IPS-20b (cell line): ENCODE data around the gene OSBPL3.
"Not testable (repeated sequence)": the region's sequence is repeated elsewhere in the genome, so short reads cannot be mapped to it uniquely, and the experiment has no call there.

Experiments used
- H3K27ac ChIP-seq: one replicate; pipeline ENCODE4 v1.5.1; 2013; ENCODE audit warnings: low read length
- H3K27me3 ChIP-seq: 2 replicates; pipeline ENCODE4 v1.6.1; 2013; ENCODE audit warnings: mild to moderate bottlenecking, low read length, inconsistent platforms; ENCODE audit not compliant: insufficient read depth
- H3K36me3 ChIP-seq: 2 replicates; pipeline ENCODE4 v1.6.1; 2013; ENCODE audit warnings: low read depth, mild to moderate bottlenecking, inconsistent platforms, low read length, moderate library complexity; ENCODE audit not compliant: insufficient read depth
- H3K4me1 ChIP-seq: 2 replicates; pipeline ENCODE4 v1.6.1; 2013; ENCODE audit warnings: mild to moderate bottlenecking, control low read depth, inconsistent platforms, low read length, moderate library complexity; ENCODE audit not compliant: insufficient read depth
- H3K4me3 ChIP-seq: 2 replicates; pipeline ENCODE4 v1.5.1; 2013; ENCODE audit warnings: mild to moderate bottlenecking, low read length, inconsistent platforms
- H3K9ac ChIP-seq: 2 replicates; pipeline ENCODE4 v1.6.1; 2013; ENCODE audit warnings: low read depth, mild to moderate bottlenecking, inconsistent platforms, low read length, moderate library complexity
- H3K9me3 ChIP-seq: 2 replicates; pipeline ENCODE4 v1.6.1; 2013; ENCODE audit warnings: mild to moderate bottlenecking, low read depth, low read length, inconsistent platforms; ENCODE audit not compliant: insufficient read depth

OSBPL3 gene

DNA sequence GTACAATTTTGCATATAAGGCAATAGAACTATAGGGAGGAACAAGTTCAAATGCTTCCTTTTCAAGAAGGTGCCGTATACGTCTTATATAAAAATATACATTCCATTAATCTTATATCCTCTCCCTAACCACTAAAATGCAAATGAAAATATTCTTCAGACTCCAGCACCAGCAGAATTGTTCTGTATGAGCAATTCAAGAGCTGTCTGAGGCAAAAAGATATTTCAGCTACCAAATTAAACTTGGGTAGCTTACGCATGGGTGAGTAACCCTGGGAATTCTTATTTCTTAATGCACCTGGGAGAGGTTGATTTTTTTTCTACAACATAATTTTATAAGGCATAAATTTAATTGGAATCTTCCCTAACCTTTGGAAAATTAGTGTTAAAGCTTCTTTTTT, 180.5 kb downstream of the OSBPL3 start:
- H3K36me3 ChIP-seq, result peaks cover 11% of the 10 kb centered on the region; the same call in 1 of the 2 replicates
- no peak overlapping the region for H3K9ac ChIP-seq
- H3K27ac ChIP-seq, result no peak overlapping the region
- no peaks in the 10 kb centered on the region for H3K9me3 ChIP-seq
- peaks cover 7% of the 10 kb centered on the region; the same call in 1 of the 2 replicates for H3K4me1 ChIP-seq
- H3K4me3 ChIP-seq, result no peak overlapping the region
- no peaks in the 10 kb centered on the region for H3K27me3 ChIP-seq

DNA sequence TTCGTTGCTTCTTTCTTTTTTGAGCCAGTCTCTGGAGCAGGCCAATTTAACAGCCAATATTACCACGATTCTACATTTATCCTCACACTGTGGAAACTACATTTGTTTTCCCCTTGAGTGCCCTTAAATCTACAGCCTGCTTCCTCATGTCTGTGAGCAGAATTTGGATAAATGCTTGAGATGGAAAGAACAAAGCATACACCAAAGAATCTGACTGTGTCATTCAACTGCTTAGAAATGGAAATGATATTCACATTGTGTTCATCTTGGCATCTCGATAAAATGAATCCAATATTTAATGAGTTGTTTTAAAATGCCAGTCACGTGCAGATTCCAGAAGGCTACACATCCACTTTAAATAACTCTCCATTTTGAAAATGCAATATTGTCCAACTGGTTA, 181.7 kb downstream of the OSBPL3 start:
- Histone ChIP-seq H3K9me3 (no peaks in the 10 kb centered on the region), H3K27ac (no peak overlapping the region), H3K27me3 (no peaks in the 10 kb centered on the region), H3K4me1 (peaks cover 7% of the 10 kb centered on the region; the same call in 1 of the 2 replicates), H3K4me3 (no peak overlapping the region), H3K9ac (no peak overlapping the region), H3K36me3 (peaks cover 6% of the 10 kb centered on the region; the same call in 1 of the 2 replicates)

DNA sequence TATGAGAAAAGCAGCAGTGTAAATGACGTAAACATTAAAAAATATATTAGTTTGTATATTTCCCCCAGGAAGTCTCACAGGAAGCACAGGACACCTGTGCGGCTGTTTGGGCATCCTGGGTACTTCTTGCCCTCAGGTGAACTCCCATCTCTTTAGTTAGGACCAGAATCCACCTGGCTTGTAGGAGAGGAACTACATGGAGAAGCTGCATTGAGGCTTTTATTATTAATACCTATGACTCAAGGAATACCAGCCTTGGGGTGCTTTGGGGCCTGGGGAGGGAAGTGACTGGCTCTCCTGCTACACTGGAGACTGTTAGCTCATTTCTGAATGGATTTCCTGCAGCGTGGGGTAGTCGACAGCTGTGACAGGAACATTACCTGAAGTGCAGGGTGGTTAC, 182.7 kb downstream of the OSBPL3 start:
- no peaks in the 10 kb centered on the region for H3K9me3 ChIP-seq
- H3K27ac ChIP-seq, result no peak overlapping the region
- H3K4me3 ChIP-seq, result no peak overlapping the region
- no peaks in the 10 kb centered on the region for H3K36me3 ChIP-seq
- H3K4me1 ChIP-seq, result peaks cover 5% of the 10 kb centered on the region; the same call in 1 of the 2 replicates
- no peak overlapping the region for H3K9ac ChIP-seq
- H3K27me3 ChIP-seq, result no peaks in the 10 kb centered on the region

DNA sequence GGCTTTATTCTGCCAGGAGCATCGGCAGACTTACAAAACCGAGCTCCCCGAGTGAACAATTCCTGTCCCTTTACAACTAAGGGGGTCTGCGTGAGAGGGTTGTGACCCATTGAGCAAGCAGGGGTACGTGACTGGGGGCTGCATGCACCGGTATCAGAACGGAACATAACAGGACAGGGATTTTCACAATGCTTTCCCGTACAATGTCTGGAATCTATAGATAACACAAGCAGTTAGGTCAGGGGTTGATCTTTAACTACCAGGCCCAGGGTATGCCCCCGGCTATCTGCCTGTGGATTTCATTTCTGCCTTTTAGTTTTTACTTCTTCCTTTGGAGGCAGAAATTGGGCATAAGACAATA, 184.6 kb downstream of the OSBPL3 start:
- Histone ChIP-seq H3K27ac (no peak overlapping the region), H3K4me3 (no peak overlapping the region), H3K4me1 (no peaks in the 10 kb centered on the region), H3K36me3 (no peaks in the 10 kb centered on the region), H3K27me3 (no peaks in the 10 kb centered on the region), H3K9me3 (0 out of 2 replicates have a peak, but pooled peaks cover 3% of the 10 kb centered on the region), H3K9ac (no peak overlapping the region)

DNA sequence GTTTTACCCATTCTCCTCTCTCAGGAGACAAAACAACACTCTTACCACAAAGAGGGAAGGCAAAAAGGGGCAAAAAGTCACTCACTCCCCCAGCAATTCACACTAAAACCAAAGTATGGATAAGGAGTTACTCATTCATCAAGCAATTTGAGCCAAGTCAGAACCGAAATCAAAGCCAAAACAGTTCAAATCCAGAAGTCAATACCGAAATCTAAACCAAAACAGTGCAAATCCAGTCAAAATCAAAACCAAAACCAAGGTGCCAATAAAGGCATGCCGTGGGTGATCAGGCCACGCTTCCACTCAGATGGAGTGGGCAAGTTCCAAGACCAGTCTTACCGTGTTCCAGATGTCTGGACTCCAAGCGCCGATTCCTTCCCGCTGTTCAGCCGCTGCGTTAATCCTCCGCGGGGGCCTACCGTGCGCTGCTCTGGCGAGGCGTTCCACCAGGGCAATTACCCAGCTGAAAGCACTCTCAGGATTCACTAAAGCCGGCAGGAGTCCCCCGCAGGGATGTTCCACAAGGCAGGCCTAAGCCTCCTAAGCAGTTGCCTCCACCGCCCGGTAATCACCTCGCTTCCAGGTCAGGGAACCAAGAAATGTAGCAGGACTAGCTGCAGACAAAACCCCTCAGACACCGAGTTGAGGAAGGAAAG, 185.1 kb downstream of the OSBPL3 start:
- H3K9ac ChIP-seq, H3K36me3 ChIP-seq, H3K27ac ChIP-seq, H3K9me3 ChIP-seq, H3K4me3 ChIP-seq, H3K27me3 ChIP-seq, H3K4me1 ChIP-seq: not testable (repeated sequence)

DNA sequence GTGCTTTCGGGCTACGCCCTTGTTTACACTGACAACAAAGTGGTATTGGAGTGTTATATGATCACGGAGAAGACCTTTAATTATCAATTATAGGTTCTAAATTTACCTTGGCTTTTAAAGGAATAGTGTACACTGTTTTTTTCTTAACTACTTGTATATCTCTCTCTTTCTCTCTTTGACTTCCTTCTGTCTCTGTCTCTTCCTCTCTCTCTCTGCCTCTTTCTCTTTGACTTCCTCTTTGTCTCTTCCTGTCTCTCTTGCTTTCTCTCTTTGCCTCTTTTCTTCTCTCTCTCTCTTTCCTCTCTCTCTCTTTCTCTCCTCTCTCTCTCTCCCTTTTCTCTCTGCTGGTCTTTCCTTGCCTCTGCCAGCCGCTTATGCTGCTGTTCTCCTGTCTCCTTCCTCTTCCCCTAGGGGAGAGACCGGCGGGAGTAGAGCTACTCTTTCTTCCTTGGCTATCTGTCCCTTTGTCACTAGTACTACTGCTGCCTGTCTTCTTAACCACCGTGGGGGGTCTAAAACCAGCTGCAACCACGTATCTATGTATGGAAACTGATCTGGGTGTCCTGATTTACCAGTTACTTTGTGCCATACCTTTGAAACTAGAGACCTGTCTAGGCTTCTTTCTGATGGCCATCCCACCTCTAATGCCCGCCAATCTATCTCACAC, 185.9 kb downstream of the OSBPL3 start:
- no peaks in the 10 kb centered on the region for H3K27me3 ChIP-seq
- H3K27ac ChIP-seq, result no peak overlapping the region
- no peak overlapping the region for H3K4me3 ChIP-seq
- H3K9me3 ChIP-seq, result peaks cover 8% of the 10 kb centered on the region
- no peak overlapping the region for H3K9ac ChIP-seq
- H3K36me3 ChIP-seq, result no peaks in the 10 kb centered on the region
- H3K4me1 ChIP-seq, result no peaks in the 10 kb centered on the region

DNA sequence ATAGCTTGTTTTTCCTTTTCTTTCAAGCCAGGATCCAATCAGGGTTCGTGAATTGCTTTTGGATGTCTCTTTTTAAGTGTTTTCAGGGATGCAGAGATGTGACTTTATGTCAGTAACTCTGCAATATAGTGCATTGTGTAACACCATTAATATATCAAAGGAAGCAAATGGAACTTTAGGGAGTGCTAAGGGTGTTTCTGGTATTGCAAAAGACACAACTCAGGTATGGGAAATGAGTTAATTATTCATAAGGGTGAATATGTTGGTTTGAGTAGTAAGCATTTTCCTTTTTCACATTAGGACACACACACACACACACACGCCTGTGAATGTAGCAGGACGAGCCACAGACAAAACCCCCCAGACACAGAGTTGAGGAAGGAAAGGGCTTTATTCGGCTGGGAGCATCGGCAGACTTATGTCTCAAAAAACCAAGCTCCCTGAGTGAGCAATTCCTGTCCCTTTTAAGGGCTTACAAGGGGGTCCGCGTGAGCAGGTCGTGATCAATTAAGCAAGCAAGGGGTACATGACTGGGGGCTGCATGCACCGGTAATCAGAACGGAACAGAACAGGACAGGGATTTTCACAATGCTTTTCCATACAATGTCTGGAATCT, 190.9 kb downstream of the OSBPL3 start:
- Histone ChIP-seq H3K4me1 (no peaks in the 10 kb centered on the region), H3K27me3 (no peaks in the 10 kb centered on the region), H3K27ac (no peak overlapping the region), H3K9ac (no peak overlapping the region), H3K36me3 (no peaks in the 10 kb centered on the region), H3K9me3 (peaks cover 18% of the 10 kb centered on the region), H3K4me3 (no peak overlapping the region)

DNA sequence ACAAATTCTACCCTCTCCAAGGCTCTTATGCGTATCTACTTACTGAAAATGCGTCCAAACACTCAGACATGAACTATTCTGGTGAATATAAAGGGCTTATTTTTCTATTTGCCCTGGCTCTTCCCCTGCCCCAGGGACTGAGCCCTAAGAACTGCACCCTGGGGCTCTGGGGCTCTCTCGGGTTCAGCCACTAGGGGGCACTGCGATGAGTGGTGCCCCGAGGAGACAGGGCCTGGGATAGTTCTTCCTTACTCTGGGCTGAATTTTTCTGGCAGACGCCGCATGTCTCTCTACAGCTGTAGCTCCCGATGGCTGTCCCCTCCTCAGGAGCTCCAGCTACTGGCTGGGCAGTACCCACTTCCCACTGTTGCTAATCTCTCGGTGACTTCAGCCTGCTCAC, 191.9 kb downstream of the OSBPL3 start:
- no peak overlapping the region for H3K4me3 ChIP-seq
- no peak overlapping the region for H3K9ac ChIP-seq
- H3K27me3 ChIP-seq, result no peaks in the 10 kb centered on the region
- H3K4me1 ChIP-seq, result no peaks in the 10 kb centered on the region
- H3K27ac ChIP-seq, result no peak overlapping the region
- H3K9me3 ChIP-seq, result peaks cover 25% of the 10 kb centered on the region
- H3K36me3 ChIP-seq, result no peaks in the 10 kb centered on the region

DNA sequence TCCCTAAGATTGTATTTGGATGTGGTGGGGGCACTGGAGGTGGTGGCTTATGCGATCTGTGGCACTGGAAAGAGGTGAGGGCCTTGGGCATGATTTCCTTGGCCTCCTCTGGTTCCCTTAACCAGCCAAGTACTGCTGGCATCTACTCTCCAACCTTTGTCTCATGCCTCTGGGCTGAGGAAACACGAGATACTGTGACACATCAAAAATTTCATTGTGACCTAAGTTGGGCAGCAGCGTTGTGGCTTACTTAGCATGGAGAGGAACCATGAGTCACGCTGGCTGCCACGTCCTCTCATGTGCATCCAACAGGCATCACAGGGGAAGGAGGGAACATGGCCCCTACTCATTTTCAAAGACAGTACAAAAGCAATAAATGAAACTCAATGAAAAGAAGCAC, 193.0 kb downstream of the OSBPL3 start:
- H3K9me3 ChIP-seq, result peaks cover 29% of the 10 kb centered on the region
- no peaks in the 10 kb centered on the region for H3K4me1 ChIP-seq
- H3K4me3 ChIP-seq, result no peak overlapping the region
- no peaks in the 10 kb centered on the region for H3K36me3 ChIP-seq
- no peak overlapping the region for H3K9ac ChIP-seq
- H3K27me3 ChIP-seq, result no peaks in the 10 kb centered on the region
- no peak overlapping the region for H3K27ac ChIP-seq

DNA sequence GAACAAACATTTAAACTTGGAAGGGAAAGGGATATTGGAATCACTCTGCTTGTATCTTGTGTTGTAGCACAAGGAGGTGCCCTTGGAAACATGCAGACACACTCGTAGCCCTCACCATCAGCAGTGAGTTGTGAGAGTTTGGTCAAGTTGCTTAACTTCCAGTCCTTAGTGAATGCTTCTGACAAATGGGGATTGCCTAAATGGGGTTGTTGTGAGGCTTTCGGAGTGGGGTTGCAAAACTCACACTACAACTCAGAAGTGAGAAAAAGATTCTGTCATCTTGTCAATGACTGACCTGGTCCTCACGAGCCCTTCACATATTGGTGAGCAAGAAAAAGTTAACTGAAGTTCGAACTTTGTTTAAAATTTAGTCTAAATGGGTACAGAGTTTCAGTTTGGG, 193.7 kb downstream of the OSBPL3 start:
- peaks cover 29% of the 10 kb centered on the region for H3K9me3 ChIP-seq
- no peak overlapping the region for H3K27ac ChIP-seq
- H3K4me3 ChIP-seq, result no peak overlapping the region
- H3K9ac ChIP-seq, result no peak overlapping the region
- H3K36me3 ChIP-seq, result no peaks in the 10 kb centered on the region
- H3K4me1 ChIP-seq, result no peaks in the 10 kb centered on the region
- H3K27me3 ChIP-seq, result no peaks in the 10 kb centered on the region

DNA sequence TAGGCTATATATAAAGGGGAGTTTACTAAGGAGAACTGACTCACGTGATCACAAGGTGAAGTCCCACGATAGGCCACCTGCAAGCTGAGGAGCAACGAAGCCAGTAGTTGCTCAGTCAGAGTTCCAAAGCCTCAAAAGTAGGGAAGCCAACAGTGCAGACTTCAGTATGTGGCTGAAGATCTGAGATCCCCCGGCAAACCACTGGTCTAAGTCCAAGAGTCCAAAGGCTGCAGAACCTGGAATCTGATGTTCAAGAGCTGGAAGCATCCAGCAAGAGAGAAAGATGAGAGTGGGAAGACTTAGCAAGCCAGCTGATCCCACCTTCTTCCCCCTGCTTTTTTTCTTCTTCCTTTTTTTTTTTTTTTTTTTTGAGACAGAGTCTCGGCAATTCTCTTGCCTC, 195.7 kb downstream of the OSBPL3 start:
- no peaks in the 10 kb centered on the region for H3K27me3 ChIP-seq
- H3K4me1 ChIP-seq, result no peaks in the 10 kb centered on the region
- H3K4me3 ChIP-seq, result no peak overlapping the region
- peaks cover 22% of the 10 kb centered on the region for H3K9me3 ChIP-seq
- H3K9ac ChIP-seq, result no peak overlapping the region
- no peak overlapping the region for H3K27ac ChIP-seq
- no peaks in the 10 kb centered on the region for H3K36me3 ChIP-seq

DNA sequence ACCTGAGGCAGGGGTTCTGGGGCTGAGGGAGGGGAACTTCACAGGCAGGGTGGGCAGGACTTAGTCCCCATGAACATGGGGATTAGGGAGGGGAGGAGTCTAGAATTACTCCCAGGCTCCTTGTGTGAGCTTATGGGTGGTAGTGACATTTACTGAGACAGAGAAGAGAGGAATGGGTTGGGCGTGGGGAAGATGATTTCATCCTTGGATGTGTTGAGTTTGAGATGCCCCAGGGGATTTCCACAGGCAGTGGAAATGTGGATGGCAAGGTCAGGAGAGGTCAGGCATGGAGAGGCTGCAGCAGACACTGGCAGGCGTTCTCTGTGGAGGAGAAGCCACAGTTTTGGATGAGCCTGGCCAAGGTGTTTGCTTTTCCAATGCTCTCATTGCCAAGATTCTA, 196.3 kb downstream of the OSBPL3 start:
- Histone ChIP-seq H3K9ac (no peak overlapping the region), H3K4me1 (no peaks in the 10 kb centered on the region), H3K4me3 (no peak overlapping the region), H3K27ac (no peak overlapping the region), H3K27me3 (no peaks in the 10 kb centered on the region), H3K9me3 (peaks cover 16% of the 10 kb centered on the region), H3K36me3 (no peaks in the 10 kb centered on the region)
